HG03175 (cell line): ENCODE data around the gene PDCD7.
"Not testable (repeated sequence)": the region's sequence is repeated elsewhere in the genome, so short reads cannot be mapped to it uniquely, and the experiment has no call there.

Source experiments
- ATAC-seq: cut with Tn5 transposase; IDR thresholded peaks from one replicate; pipeline ENCODE4 v1.9.1; 2021; ENCODE audit warnings: mild to moderate bottlenecking, moderate library complexity; ENCODE audit not compliant: unreplicated experiment

PDCD7 gene, protein sequence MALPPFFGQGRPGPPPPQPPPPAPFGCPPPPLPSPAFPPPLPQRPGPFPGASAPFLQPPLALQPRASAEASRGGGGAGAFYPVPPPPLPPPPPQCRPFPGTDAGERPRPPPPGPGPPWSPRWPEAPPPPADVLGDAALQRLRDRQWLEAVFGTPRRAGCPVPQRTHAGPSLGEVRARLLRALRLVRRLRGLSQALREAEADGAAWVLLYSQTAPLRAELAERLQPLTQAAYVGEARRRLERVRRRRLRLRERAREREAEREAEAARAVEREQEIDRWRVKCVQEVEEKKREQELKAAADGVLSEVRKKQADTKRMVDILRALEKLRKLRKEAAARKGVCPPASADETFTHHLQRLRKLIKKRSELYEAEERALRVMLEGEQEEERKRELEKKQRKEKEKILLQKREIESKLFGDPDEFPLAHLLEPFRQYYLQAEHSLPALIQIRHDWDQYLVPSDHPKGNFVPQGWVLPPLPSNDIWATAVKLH

GRCh38 chr15:65133548-65134200 is at the start of gene PDCD7:
Gene PDCD7 (minus strand): TSS chr15:65133808. CDS start chr15:65133781, 27 bp downstream.
- peak; percentile 88 for ATAC-seq

GRCh38 chr15:65182538-65182937 is 48.9 kb upstream of the PDCD7 start:
- ATAC-seq = no peak

DNA sequence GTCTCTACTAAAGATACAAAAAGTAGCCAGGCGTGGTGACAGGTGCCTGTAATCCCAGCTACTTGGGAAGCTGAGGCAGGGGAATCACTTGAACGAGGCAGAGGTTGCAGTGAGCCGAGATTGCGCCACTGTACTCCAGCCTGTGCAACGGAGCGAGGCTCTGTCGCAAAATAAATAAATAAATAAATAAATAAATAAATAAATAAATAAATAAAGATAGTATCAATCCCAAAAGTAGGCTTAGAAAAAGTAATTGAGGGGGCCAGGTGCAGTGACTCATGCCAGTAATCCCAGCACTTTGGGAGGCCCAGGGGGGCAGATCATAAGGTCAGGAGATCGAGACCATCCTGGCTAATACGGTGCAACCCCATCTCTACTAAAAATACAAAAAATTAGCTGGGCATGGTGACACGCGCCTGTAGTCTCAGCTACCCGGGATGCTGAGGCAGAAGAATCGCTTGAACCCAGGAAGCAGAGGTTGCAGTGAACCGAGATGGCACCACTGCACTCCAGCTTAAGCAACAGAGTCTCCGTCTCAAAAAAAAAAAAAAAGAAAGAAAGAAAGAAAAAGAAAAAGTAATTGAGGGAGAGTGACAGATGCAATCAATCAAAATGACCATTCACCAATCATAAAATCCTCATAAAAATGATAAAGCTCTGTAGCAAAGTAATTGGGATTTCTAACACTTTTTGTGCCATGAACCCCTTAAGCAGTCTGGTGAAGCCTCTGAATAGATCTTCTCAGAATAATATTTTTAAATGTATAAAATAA is 48.2 kb upstream of the PDCD7 start:
- ATAC-seq = not testable (repeated sequence)

GRCh38 chr15:65180167-65180566 is 46.6 kb upstream of the PDCD7 start:
- no peak for ATAC-seq

- no peak for ATAC-seq
Measured at GRCh38 chr15:65177901-65178300, 44.3 kb upstream of the PDCD7 start.

DNA sequence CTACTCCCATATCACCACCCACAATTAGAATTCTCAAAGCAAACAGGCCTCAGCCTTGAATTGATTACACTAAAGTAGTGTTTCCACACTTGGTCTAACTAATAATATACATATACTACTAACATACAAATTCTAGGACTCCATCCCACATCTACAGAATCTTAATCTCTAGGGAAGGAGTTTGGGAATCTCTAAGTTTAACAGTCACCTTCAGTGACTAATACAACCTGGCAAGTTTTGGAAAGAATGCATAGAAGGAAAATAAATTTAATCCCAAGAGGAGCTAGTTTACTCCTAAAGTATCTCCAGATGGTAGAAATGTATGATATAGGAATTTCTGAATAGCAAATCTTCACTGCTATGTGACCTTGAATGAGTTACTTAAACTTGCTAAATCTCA is 42.4 kb upstream of the PDCD7 start:
- ATAC-seq = no peak

- no peak for ATAC-seq
Measured at GRCh38 chr15:65175511-65175910, 41.9 kb upstream of the PDCD7 start.

- no peak for ATAC-seq
Measured at GRCh38 chr15:65174509-65174908, 40.9 kb upstream of the PDCD7 start.

- no peak for ATAC-seq
Measured at GRCh38 chr15:65172531-65172930, 38.9 kb upstream of the PDCD7 start.

GRCh38 chr15:65171428-65171827 is 37.8 kb upstream of the PDCD7 start:
- ATAC-seq = no peak

DNA sequence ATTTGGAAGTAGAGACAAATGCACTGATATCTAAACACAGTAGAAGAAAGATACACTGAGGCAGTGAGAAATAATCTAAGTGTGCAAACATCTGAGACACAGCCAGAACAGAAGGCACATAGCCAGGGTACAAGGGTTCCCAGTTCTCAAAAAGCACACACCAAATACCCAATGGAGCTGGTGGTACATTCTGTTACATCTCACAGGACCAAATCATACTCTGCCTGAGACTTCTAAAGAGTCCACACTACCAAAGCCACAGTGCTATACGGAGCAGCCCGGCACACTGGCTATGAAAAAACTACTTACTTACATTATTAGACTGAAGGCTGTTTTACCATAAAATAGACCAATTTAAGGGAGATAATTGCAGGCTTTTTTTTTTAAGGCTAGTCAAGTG is 32.3 kb upstream of the PDCD7 start:
- ATAC-seq = no peak

DNA sequence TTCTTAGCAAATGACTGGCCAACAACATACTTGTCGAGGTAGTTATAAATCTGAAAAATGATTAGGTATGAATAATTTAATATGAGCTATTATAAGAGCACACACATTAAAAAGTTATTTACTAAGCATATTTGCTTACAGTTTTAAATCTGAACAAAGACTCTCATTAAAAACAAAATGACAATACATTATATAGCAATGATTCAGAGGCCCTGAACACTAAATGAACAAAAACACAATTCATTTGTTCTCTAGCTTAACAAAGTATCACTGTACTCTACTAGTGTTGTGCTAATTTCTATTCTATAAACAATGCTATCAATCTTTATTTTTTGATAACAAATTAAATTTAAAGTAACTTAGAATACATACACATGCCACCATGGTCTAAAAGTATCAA is 30.5 kb upstream of the PDCD7 start:
- ATAC-seq = no peak

GRCh38 chr15:65163041-65163440 is 29.4 kb upstream of the PDCD7 start:
- ATAC-seq = no peak

DNA sequence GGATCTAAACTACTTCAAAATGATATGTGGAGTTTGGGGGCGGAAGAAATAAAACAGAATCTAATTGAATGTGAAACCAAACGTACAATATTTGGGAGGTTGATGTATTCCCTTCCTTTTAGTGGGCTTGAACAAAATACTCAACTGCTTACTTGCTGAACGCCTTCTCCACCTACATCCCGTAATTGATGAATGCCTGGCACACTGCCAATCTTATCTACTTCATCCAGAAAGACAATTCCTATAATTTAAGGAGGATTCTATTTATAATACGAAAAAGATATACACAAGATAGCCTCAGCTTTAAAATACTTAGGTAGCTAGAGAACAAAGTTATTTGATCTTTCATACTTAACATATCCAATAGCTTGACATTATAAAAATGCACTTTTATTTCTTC is 23.1 kb upstream of the PDCD7 start:
- no peak for ATAC-seq

DNA sequence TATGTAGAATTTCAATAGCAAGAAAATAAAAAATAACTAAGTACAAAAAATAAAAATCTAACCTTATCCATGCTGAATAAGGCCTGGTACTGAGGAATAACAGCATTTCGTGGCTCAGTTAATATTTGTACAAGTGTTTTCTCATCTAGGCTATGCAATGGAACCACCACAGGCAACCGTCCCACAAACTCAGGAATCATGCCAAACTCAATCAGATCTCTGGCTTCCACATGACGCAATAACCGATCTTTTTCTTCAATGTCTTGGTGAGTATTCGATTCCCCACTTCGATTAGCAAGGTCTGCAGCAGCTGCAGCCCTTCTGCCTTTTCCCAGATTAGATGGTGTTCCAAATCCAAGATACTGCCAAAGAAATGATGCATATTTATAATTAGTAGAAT is 21.1 kb upstream of the PDCD7 start:
- no peak for ATAC-seq

DNA sequence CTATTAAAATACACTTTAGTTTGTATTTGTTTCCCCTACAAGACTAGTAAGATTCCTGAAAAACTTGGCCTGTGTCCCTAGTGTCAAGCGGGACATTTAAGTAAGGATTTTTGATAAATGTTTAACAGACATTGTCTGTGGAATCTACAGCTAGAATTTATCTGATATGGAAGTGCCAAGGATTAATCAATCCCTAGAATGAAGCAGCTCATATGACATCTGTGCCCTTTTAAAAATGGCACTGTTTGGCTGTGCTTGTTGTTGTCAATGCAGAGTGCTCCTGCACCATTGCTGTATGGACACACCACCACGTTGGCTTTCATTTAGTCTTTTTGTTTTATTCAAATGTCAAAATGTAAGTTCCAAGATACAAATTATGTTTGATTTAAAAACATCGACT is 14.3 kb upstream of the PDCD7 start:
- ATAC-seq = no peak

- no peak for ATAC-seq
Measured at GRCh38 chr15:65146438-65146837, 12.8 kb upstream of the PDCD7 start.

- ATAC-seq = not testable (repeated sequence)
Measured at GRCh38 chr15:65138631-65139030, 5.0 kb upstream of the PDCD7 start.

- ATAC-seq = not testable (repeated sequence)
Measured at GRCh38 chr15:65137893-65138292, 4.3 kb upstream of the PDCD7 start.

DNA sequence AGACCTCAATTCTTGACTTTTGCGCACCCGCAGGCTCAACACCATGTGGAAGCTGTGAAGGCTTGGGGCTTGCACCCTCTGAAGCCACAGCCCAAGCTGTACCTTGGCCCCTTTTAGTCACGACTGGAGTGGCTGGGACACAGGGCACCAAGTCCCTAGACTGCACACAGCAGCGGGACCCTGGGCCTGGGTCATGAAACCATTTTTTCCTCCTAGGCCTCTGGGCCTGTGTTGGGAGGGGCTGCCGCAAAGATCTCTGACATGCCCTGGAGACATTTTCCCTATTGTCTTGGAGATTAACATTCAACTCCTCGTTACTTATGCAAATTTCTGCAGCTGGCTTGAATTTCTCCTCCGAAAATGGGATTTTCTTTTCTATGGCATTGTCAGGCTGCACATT is 3.5 kb upstream of the PDCD7 start:
- not testable (repeated sequence) for ATAC-seq

- no peak for ATAC-seq
Measured at GRCh38 chr15:65134538-65134937, 930 bp upstream of the PDCD7 start.
